Left ventricle myocardium inferior (tissue), 1 donor: ENCODE data around the gene OST4. TPM values are rescaled to one million over a fixed set of nuclear protein-coding genes. Genes with fewer than 3 reads are reported as not detected.

Source experiments
- DNase-seq: peaks from one replicate; pipeline ENCODE4 v3.0.0-alpha.2; 2020
- H3K27ac ChIP-seq: fragments of 200-600 bp; replicated peaks from 2 replicates; pipeline ENCODE4 v1.8.0; 2021
- H3K27me3 ChIP-seq: fragments of 200-600 bp; 2 replicates; pipeline ENCODE4 v1.8.0; 2021; ENCODE audit warnings: low read depth
- H3K36me3 ChIP-seq: fragments of 200-600 bp; 2 replicates; pipeline ENCODE4 v1.8.0; 2021
- H3K4me1 ChIP-seq: fragments of 200-600 bp; 2 replicates; pipeline ENCODE4 v1.8.0; 2021
- H3K4me3 ChIP-seq: fragments of 200-600 bp; 2 replicates; pipeline ENCODE4 v1.8.0; 2021; ENCODE audit warnings: mild to moderate bottlenecking, moderate library complexity
- H3K9me3 ChIP-seq: fragments of 200-600 bp; replicated peaks from 2 replicates; pipeline ENCODE4 v1.8.0; 2021
- CTCF ChIP-seq: fragments of 200-600 bp; IDR thresholded peaks from 2 replicates; pipeline ENCODE4 v1.8.0; 2021; ENCODE audit warnings: antibody characterized with exemption, mild to moderate bottlenecking, borderline replicate concordance
- intact Hi-C: fragments of 100-400 bp; cut with micrococcal nuclease; formaldehyde crosslinking; loops from one replicate; pipeline ENCODE4 v1.11.0; 2022
- total RNA-seq: library from RNA; stranded (reverse); fragmentation: NEBNext Ultra II Directional; extraction: Animal tissue kit (Norgen Biotek cat#: 25700); gene quantifications from one replicate; pipeline ENCODE4 v1.2.1, GENCODE V29; 2021
- donor health status: DM: no; HTN: yes; CAD: no; lungs with severe emphysema.

The OST4 gene
- total RNA-seq, 1 donor from 2014 or later, result 354 TPM

DNA sequence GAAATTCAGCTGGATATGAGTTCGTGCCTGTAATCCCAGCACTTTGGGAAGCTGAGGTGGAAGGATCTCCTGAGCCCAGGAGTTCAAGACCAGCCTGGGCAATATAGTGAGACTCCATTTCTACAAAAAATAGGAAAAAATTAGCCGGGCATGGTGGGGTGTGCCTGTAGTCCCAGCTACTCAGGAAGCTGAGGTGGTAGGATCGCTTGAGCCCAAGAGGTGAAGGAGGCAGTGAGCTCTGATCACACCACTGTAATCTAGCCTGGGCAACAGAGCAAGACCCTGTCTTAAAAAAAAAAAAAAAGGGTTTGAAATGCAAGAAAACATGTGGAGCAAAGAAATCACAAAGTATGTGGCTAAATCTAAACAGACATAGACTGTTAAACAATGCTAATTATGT lies 37.6 kb upstream of the OST4 start:
- Histone ChIP-seq H3K36me3 (no peaks in the 10 kb centered on the region), H3K9me3 (no peaks in the 10 kb centered on the region), H3K4me3 (no peak overlapping the region), H3K27ac (no peak overlapping the region), H3K4me1 (no peaks in the 10 kb centered on the region), H3K27me3 (peaks cover 51% of the 10 kb centered on the region)
- no peak for DNase-seq
- intact Hi-C loops, result no loop called here
- no peak for TF ChIP-seq CTCF

DNA sequence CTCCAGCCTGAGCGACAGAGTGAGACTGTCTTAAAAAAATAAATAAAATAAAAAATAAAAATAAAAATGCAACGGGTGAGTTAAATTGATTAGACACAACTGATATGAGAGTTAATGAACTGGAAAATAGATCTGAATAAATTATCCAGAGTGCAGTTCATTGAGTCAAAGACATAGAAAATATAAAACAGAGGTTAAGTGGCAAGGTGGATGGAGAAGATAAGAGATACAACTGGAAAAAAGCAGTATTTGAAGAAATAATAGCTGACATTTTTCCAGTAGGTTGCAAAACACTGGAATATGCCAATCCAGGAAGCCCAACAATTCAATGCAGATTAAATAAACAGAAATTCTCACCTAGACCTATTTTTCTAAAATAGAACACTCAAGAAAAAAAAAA lies 36.8 kb upstream of the OST4 start:
- intact Hi-C loops, result no loop called here
- no peak overlapping the region for H3K4me3 ChIP-seq
- no peak overlapping the region for H3K27ac ChIP-seq
- H3K27me3 ChIP-seq, result peaks cover 54% of the 10 kb centered on the region
- no peak for DNase-seq
- no peak for TF ChIP-seq CTCF
- H3K36me3 ChIP-seq, result no peaks in the 10 kb centered on the region
- no peaks in the 10 kb centered on the region for H3K4me1 ChIP-seq
- no peaks in the 10 kb centered on the region for H3K9me3 ChIP-seq

- H3K36me3 ChIP-seq, result no peaks in the 10 kb centered on the region
- no peak overlapping the region for H3K4me3 ChIP-seq
- intact Hi-C loops, result no loop called here
- H3K27me3 ChIP-seq, result peaks cover 54% of the 10 kb centered on the region
- no peak for DNase-seq
- no peak overlapping the region for H3K27ac ChIP-seq
- TF ChIP-seq CTCF, result no peak
- H3K4me1 ChIP-seq, result no peaks in the 10 kb centered on the region
- no peaks in the 10 kb centered on the region for H3K9me3 ChIP-seq
These were observed 34.5 kb upstream of the OST4 start for GRCh38 chr2:27105981-27106380.

- no peak overlapping the region for H3K4me3 ChIP-seq
- DNase-seq, result no peak
- intact Hi-C loops, result no loop called here
- H3K27me3 ChIP-seq, result peaks cover 35% of the 10 kb centered on the region
- H3K9me3 ChIP-seq, result no peaks in the 10 kb centered on the region
- no peak overlapping the region for H3K27ac ChIP-seq
- TF ChIP-seq CTCF, result no peak
- H3K36me3 ChIP-seq, result peaks cover 5% of the 10 kb centered on the region
- no peaks in the 10 kb centered on the region for H3K4me1 ChIP-seq
These were observed 30.9 kb upstream of the OST4 start for GRCh38 chr2:27102329-27102728.

- H3K4me1 ChIP-seq, result peaks cover 12% of the 10 kb centered on the region
- intact Hi-C loops, result no loop called here
- H3K4me3 ChIP-seq, result no peak overlapping the region
- peaks cover 13% of the 10 kb centered on the region for H3K27me3 ChIP-seq
- H3K27ac ChIP-seq, result no peak overlapping the region
- DNase-seq, result no peak
- no peak for TF ChIP-seq CTCF
- peaks cover 5% of the 10 kb centered on the region for H3K36me3 ChIP-seq
- H3K9me3 ChIP-seq, result no peaks in the 10 kb centered on the region
These were observed 28.6 kb upstream of the OST4 start for GRCh38 chr2:27100036-27100435.
